ENCODE data around the gene TCOF1.

The TCOF1 gene

GRCh38 chr5:150350524-150351344, 6.8 kb upstream of the TCOF1 start:
- DNase-seq: peak; percentile 35

GRCh38 chr5:150352244-150353031, 5.1 kb upstream of the TCOF1 start:
- DNase-seq: no peak

- no peak for DNase-seq
Observed at GRCh38 chr5:150353032-150353675, 4.3 kb upstream of the TCOF1 start.

- no peak for DNase-seq
Observed at GRCh38 chr5:150355791-150356190, 1.7 kb upstream of the TCOF1 start.

GRCh38 chr5:150356575-150357294, 762 bp upstream of the TCOF1 start:
- no peak for DNase-seq

- DNase-seq: no peak
Observed at GRCh38 chr5:150358261-150359095, 981 bp downstream of the TCOF1 start.

- no peak for DNase-seq
Observed at GRCh38 chr5:150361301-150361700, 3.8 kb downstream of the TCOF1 start.

GRCh38 chr5:150363185-150363584, 5.7 kb downstream of the TCOF1 start:
- no peak for DNase-seq

GRCh38 chr5:150364004-150364403, 6.5 kb downstream of the TCOF1 start:
- no peak for DNase-seq

- DNase-seq: no peak
Observed at GRCh38 chr5:150368526-150368925, 11.0 kb downstream of the TCOF1 start.

GRCh38 chr5:150372639-150373038, 15.1 kb downstream of the TCOF1 start:
- no peak for DNase-seq

- no peak for DNase-seq
Observed at GRCh38 chr5:150374651-150375050, 17.2 kb downstream of the TCOF1 start.

- DNase-seq: no peak
Observed at GRCh38 chr5:150376799-150377771, 19.6 kb downstream of the TCOF1 start.

- DNase-seq: no peak
Observed at GRCh38 chr5:150377964-150378694, 20.6 kb downstream of the TCOF1 start.

- DNase-seq: no peak
Observed at GRCh38 chr5:150384701-150385100, 27.2 kb downstream of the TCOF1 start.

GRCh38 chr5:150386024-150386855, 28.7 kb downstream of the TCOF1 start:
- no peak for DNase-seq

- no peak for DNase-seq
Observed at GRCh38 chr5:150389531-150390266, 32.2 kb downstream of the TCOF1 start.
